EH (cell line): ENCODE results near the gene MFSD6L.
"Not testable (repeated sequence)": the region's sequence is repeated elsewhere in the genome, so short reads cannot be mapped to it uniquely, and the experiment has no call there.

Experiments
- DNase-seq: peaks from one replicate; pipeline ENCODE4 v3.0.0-alpha.2; 2015; ENCODE audit warnings: low read depth

MFSD6L gene

DNA sequence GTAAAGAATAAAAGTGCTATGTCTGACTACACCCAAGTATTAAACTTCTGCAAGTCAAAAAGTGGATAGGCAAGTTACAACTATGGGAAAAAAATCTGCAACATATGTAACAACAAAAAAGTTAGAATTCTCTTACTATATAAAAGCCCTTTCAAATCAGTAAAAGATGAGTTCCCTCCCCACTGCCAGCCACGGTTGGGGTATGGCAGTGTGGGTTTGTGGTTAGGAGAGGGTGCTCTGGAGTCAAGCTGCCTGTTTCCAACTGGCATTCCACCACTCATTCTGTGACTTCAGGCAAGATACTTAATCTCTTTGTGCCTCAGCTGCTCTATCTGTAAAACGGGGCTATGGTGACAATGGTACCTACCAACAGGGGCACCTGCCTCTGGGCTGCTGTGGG is 26.6 kb upstream of the MFSD6L start:
- DNase-seq, result no peak

DNA sequence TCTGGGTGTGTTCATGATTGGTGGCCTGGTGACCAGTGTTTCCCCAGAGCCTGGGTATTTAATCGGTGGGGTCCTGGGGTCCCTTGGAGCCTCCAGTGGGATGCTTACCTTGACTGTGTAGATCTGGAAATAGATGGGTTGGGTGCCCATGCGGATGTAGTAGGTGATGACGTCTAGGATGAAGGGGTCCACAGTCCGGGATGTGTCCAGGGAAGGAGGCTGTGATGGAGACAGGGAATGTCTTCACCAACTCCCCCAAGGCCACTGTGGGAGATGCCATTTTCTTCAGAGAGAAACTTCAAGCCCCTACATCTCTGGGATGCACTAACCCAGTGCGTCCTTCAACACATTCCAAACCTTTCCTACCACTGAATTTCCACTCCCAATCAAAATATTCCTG is 24.1 kb upstream of the MFSD6L start:
- DNase-seq, result no peak

DNA sequence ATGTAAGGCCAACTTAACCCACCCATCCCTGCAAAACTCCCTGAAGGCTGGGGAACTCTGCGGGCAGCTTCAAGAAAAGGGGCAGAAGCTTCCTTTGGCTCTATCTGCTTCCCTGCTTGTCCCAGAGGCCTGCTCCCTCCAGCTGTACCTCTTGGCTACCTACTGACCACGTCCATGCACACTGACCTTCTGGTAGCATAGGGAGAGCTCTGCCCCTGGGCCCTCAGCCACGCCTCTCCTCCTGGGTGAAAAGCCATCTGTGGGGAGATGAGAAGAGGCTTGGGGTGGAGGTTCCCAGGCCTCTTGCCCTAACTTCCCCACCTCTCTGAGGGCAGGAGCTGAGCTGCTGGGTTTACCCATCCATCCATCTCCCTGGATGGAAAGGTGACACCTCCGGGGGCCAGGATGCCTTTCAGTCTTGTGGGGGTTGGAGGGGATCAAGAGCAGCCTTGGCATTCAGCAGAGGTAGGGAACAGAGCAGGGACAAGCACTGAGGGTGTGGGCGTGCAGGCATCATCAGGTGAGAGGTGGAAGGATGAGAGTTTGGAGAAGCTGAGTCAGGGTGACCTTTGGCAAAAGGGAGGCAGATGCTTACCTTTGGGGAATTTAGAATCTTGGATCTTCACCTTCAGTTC is 23.4 kb upstream of the MFSD6L start:
- no peak for DNase-seq

DNA sequence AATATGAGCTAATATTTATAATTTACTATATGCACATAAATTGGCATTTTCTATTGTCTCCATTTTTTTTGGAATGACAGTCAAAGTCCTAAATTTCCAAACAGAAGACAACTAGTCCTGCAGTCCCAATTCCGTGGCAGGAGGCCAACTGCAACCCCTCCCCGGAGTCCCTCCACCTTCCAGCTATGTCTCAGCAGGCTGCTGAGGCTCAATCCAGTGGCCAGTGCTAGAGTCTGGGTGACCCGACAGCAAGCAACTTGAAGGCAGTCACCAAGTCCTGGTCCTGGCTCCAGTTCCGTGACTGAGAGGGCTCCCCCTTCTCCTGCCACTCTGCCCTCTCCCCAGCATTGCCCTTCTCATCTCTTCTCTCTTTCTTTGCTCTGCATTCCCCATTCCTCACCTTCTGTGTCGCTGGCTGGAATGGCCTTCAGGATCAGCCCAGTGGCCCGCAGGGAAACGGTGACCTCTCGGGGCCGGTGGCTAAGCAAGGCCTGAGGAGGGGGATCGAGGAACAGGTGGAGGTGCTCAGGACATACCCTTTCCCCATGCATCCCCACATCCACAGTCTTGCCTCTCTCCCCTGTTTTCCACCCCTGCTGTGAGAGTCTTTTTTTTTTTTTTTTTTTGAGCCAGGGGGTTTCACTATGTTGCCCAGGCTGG is 22.4 kb upstream of the MFSD6L start:
- no peak for DNase-seq

DNA sequence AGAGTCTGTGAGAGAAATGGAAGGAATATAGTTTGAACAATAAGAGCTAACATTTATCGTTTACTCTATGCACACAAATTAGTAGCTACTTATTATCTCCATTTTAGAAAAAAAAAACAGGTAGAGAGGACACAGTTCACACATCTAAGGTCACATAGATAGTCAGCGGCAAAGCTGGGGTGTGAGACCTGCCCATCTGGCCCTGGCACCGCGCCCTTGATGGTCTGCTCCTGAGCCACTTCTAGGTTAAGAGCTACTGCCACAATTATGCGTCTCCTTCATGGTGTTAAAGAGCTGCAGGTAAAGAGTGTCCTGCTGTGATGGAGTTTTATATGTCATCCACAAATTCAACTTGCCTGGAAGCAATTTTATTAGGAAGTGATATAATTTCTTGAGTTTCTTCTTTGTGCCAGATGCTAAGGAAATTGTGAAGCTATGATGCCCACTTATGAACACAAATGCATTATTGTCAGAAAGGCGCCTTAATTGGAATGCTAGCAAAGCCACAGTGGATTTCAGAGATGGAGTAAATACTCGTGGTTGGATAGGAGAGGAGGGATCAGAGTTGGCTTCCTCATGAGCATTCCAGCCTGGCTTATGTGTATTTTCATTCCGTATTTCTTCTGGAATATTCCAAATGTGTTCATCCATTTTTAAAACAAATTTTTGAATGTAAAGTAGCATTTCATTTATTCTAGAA is 21.3 kb upstream of the MFSD6L start:
- no peak for DNase-seq

DNA sequence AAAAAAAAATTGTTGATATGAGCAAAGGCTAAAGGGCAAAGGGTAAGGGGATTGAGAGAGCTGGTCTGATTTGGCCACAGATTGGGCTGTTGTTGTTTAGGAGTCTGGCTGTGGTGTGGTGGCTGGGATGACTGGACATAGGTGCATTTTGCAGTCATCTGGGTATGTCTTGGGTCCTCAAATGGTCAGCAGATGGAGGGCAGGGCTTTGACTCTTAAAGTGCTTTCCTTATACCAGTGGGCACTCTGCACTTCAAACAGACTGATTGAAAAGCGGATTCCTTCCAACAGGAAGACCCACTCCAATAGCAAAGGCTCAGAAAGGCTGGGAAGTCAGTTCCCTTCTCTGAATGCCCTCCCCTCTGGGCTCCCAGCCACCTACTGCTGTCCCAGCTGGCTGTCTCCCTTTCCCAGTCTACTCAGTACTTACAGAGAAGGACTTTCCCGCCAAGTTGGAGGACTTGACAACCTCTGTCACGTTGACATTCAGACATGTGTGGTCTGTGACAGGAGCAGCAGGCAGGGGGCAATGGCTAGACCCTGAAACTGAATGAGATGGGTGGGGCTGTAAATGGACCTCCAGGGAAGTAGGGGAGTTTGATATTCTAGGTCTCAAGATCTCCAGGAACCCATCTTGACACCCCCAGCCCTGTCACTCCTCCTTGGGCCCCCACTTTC is 19.6 kb upstream of the MFSD6L start:
- DNase-seq, result no peak

DNA sequence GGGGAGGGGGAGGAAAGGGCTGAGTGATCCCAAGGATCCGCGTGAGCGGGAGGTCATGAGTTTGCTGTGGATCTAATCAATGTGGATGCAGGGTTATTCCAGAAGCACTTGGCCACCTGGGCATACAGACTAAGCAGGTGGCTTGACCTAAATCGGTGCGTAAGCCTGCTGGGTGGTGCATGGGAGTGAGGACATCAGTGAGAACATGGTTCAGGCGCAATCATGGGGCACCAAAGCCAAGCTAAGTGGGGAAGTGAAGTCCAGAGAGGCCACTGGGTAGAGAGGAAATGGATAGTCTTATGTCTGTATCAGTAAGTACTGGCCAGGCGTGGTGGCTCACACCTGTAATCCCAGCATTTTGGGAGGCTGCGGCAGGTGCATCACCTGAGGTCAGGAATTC is 18.9 kb upstream of the MFSD6L start:
- no peak for DNase-seq

DNA sequence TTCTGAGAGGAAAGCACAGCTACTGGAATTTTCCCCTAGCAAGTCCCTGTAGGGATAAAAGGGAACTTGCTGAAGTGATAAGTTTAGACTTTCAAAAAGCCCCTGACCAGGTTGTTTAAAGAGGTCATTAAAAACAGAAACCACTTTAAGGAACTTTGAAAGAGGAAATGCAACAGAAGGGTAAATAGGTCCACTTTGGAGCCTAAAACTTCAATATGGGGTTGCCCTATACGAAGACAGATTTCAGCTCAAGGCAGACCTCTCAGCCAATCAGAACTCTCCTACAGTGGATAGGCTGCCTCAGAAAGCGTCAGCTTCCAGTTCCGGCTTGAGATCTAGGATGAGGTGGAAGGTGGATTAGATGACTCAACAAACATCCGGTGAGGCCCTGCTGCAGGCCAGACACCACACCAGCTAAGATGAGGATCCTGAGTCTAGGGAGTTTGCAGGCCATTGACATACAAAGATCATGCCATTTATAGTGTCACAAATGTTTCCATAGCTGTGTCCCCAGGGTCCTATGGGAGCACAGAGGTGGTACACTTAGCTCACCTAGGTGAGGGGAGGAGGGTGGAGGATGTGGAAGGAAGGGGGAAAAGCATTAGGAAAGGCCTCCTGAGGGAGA is 7.9 kb upstream of the MFSD6L start:
- peak; percentile 14 for DNase-seq

DNA sequence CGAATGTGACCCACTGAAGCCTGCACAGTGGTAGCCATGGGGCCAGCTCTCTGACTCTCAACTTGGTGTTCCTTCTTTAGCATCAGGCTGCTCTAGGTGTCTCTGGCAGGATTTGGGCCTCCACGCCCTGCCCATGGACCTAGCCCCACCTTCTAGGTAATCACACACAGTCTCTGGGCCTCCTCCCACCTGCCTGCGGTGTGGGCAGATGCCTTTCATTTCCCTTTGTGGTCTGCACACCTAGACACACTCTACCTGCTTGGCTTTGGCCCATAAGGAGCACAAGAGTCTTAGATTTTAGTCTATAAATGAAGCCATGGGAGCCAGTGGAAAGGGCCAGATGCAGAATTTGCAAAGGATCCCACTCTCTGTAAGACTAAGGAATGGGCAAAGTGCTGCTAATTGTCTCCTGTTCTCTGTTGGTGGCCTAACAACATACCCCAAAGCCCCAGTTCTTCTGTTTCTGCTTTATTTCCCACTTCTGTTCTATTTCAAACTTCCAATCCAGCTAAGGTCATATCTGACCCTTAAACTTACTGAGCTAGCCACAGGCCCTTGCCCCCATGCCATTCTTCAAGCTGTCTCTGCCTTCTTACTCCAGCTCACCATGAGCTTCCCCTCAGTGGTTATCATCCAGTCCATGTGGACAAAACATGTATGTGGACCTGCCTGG is 7.2 kb upstream of the MFSD6L start:
- DNase-seq, result no peak

DNA sequence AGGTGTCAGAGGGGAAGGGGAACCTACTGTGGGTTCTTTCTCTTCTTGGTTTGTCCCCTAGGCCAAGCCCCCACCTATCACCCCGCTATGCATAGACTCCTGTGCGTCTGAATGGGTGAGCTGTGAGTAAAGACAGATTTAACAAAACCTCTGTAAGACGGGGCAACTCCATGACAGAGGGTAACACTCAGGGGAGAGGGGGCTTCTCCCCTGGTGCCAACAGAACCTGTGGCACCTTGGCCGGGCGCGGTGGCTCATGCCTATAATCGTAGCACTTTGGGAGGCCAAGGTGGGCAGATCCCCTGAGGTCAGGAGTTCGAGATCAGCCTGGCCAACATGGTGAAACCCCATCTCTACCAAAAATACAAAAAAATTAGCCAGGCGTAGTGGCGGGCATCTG is 6.2 kb upstream of the MFSD6L start:
- not testable (repeated sequence) for DNase-seq

DNA sequence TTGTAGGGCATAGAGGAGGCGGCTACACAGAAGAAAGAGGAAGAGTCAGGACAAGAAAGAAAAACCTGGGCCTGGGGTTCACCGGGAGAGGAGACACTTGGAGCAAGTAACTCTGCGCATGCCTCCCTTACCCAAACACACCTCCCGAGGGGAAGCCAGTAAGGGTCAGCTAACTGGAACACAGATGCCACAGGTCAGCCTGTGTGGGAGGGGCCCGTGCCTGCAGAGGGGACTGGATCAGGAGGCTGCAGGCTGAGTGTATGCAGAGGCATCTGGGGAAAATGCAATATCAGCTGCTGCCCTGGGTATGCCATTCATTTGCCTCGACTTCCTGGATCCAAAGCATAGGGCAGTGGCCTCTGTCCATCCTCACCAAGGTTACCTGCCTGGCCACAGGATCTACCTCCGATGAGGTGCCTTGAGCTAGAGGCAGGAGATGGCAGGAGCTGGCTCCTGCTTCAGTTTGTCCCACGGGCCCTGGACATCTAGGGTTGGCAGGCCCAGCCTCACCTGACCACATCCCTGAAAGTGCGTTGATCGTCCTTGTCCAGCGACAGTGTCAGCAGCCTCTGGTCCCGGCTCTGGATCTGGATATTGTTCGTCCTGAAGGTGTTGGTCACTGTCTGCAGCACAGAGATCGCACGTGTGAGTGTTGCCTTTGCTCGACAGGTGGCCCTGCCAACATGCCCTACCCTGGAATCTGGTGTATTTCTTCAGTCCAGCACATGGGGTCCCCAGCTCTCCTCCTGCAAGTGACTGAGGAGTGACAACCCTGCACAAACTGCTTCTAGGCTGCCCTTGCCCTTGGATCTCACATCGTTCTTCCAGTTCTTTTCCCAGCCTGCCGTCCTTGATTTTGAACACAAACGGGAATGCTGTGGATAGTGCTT is 4.6 kb upstream of the MFSD6L start:
- no peak for DNase-seq

DNA sequence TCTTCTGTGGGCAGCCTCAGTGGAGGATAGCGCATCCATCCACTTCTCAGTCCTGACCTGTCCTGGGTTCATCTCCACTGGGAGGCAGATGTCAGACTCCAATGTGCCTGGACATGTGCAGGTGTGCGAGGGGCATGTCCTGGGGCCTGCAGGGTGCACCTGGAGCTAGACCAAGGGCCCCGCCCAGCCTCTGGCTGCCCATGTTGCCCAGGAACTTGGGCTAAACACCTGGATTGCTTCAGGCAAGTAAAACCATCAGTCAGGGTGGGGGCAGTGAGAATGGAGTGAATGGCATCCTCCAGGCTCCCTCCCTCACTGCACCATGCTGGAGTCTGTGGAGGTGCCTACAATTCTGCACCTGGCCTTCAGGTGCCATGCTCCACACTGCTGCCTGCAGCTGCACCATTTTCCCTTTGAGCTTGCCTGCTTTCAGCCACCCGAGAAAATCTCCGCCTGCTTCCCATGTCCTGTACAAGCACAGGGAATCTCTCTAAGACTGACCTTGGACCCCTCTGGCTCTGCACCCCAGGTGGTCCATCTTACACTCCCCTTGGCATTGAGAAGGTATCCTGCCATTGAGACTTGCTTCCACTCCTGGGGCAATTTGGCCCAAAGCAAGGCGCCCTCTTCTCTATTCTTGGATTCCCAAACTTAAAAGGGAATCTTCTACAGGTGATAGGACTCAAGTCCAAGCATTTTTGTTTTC is 2.1 kb upstream of the MFSD6L start:
- no peak for DNase-seq

DNA sequence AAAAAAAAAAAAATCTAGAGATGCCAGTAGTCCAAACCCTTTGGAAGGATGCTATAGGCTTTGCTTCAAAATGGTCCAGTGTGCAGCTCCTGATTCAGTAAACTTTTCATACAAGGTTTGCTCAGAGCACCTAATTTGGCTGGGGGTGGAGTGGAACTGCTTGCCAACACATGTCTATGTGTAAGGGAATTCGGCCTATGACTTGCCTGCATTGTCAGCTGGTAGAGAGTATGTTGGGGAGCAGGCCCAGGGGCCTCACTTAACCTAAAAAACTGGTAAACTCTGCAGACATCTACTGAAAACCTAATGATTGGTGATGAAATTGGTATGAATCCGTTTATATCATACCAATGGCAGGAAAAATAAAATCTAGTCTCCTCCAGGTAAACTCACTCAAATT is 1.5 kb upstream of the MFSD6L start:
- no peak for DNase-seq

DNA sequence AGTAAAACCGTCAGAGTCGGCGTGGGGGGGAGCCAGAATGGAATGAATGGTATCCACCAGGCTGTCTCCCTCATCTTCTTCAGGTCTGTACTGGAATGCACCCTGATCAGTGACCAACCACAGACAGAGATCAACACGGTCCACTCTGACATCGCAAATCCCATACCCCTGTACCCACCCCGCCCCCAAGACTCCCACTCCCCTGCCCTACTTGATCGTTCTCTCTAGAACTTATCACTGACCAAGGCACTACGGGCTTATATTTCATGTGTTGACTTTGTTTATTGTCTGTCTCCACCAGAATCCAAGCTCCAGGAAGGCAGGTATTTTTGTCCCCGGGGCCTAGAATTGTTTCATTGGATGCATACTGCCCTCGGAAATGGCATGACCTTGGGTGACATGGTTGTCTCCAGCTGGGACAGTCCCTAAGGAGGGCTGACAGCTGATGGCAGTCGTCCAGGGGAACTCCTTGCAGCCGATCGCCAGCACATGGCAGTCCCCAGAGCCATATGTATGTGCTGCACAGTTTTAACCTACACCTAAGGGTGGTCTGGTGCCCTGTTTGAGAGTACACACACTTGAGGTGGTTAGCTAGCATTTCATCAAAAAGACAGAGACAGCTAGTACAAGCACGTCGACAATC is 526 bp upstream of the MFSD6L start:
- peak; percentile 19 for DNase-seq

DNA sequence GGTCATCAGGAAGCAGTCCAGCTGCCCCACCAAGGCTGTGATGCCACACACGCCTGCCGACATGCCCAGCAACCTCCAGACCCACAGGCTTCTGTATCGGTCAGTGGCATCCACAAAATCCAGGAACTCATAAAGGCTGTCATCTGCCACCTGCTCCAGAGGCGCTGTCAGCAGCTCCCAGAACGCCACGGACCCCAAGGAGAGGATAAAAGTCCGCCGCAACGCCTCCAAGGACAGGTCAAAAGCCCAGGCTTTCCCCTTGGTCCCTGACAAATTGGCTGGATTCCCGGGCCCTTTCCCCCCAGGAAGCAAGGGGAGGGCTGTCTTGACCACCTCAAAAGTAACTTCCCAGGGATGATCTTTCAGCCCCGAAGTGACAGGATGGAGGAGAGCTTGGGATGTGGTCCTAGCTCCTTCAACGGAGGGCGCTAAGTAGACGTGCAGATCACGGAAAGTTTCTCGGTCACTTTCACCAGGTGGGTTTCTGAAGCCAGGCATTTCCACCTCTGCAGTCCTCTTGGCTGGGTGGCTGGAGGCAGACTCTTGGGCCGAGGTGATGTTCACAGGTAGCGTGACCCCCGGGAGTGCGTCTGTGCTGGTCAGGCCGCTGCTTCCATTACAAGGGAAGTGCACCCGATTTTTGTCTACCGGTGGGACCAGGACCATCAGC is 854 bp downstream of the MFSD6L start:
- DNase-seq, result no peak

DNA sequence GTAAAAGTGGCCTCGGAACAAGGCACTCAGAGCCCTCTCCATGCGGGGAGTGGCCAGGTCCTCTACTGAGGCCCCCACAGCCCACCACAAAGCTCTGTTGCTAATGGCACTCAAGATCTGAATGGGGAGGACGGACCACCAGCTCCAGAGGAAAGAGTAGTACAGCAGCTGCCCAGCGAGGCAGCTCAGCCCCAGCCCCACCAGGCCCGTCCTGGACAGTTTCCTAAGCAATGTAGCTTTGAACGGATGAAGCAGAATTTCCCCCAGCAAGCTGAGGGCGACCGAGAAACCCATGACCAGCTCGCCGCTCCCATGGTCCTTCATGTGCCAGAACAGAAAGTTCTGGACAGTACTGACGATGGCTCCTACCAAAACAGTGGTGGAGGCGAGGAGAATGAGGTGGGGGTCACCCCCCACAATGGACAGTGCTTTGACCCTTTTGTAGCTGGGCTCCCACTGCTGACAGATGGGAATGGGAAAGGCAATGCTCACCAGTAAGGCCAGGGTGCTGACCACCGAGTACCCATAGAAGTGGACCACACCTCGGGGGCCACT is 1.5 kb downstream of the MFSD6L start:
- no peak for DNase-seq

DNA sequence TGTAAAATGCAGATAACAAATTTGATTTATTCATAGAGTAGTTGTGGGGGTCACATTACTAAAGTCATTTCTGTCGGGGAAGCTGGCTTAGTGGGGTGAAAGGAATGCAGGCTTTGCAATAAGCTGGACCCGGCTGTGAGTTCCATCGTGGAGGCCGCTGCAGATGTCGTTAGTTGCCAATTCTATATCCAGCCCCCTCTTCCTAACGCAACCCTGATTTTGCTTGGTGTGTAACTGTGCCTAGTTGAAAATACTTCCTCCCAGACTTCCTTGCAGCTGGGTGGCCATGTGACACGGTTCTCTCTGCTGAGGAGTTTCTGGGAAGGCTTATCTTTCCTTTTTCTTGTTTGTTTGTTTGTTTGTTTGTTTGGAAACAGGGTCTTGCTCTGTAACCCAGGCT is 4.5 kb downstream of the MFSD6L start:
- no peak for DNase-seq

DNA sequence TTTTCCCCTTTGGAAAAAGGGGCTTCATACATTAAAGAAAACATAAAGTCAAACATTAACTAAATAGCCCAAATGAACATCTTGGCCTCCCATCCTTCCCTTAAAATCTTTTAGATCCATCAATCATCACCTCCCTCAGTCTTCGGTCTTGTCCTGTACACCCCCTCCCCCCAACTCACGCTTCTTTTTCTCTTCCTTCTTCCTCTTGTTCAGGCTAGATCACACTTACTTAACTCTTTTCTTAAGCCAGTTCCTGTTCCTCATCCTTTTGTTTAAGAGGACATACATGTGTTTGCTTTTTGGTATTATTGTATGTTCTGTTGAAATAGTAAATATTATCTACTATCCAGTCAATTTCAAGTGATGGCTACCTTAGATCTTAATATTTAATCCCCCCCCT is 5.5 kb downstream of the MFSD6L start:
- DNase-seq, result no peak

DNA sequence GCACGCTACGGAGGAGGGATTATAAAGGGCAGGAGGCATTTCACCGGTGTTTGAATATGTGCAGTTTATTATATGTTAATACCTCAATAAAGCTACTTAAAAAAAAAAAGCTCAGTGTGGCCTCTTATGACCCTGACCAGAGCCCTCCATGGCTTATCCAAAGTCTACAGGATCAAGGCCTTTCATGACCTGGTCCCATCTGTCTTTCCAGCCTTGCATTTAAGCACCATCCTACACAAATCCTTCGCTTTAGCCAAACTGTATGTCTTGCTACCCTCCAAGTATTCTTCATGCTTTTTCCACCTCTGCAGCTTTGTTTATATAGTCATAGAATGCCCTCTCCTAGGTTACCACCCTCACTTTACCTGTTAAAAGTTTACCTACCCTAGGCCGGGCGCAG is 6.5 kb downstream of the MFSD6L start:
- no peak for DNase-seq
